ENCODE measurements around the gene KCTD12.
"Not testable (repeated sequence)": the region's sequence is repeated elsewhere in the genome, so short reads cannot be mapped to it uniquely, and the experiment has no call there.

The KCTD12 gene

GRCh38 chr13:76886292-76887075, at the start of gene KCTD12:
KCTD12 (minus strand) TSS chr13:76886405; CDS start chr13:76886148, 257 bp downstream.
- peak; percentile 80 for DNase-seq (ENCODE audit: low spot score)

- no peak for DNase-seq (ENCODE audit: low spot score)
Measured at GRCh38 chr13:76934671-76935070, 48.5 kb upstream of the KCTD12 start.

- no peak for DNase-seq (ENCODE audit: low spot score)
Measured at GRCh38 chr13:76932076-76932475, 45.9 kb upstream of the KCTD12 start.

- no peak for DNase-seq (ENCODE audit: low spot score)
Measured at GRCh38 chr13:76929851-76930374, 43.7 kb upstream of the KCTD12 start.

- DNase-seq (ENCODE audit: low spot score): no peak
Measured at GRCh38 chr13:76929320-76929719, 43.1 kb upstream of the KCTD12 start.

GRCh38 chr13:76928456-76928855, 42.3 kb upstream of the KCTD12 start:
- peak; percentile 10 for DNase-seq (ENCODE audit: low spot score)

GRCh38 chr13:76927955-76928354, 41.8 kb upstream of the KCTD12 start:
- no peak for DNase-seq (ENCODE audit: low spot score)

- peak; percentile 60 for DNase-seq (ENCODE audit: low spot score)
Measured at GRCh38 chr13:76925115-76925514, 38.9 kb upstream of the KCTD12 start.

- DNase-seq (ENCODE audit: low spot score): no peak
Measured at GRCh38 chr13:76921516-76921915, 35.3 kb upstream of the KCTD12 start.

- DNase-seq (ENCODE audit: low spot score): not testable (repeated sequence)
Measured at GRCh38 chr13:76917755-76918481, 31.7 kb upstream of the KCTD12 start.

GRCh38 chr13:76917095-76917494, 30.9 kb upstream of the KCTD12 start:
- DNase-seq (ENCODE audit: low spot score): no peak

GRCh38 chr13:76913898-76914297, 27.7 kb upstream of the KCTD12 start:
- no peak for DNase-seq (ENCODE audit: low spot score)

- no peak for DNase-seq (ENCODE audit: low spot score)
Measured at GRCh38 chr13:76912476-76912875, 26.3 kb upstream of the KCTD12 start.

- DNase-seq (ENCODE audit: low spot score): no peak
Measured at GRCh38 chr13:76904507-76904906, 18.3 kb upstream of the KCTD12 start.

GRCh38 chr13:76903544-76904162, 17.4 kb upstream of the KCTD12 start:
- DNase-seq (ENCODE audit: low spot score): peak; percentile 78

GRCh38 chr13:76899066-76899465, 12.9 kb upstream of the KCTD12 start:
- not testable (repeated sequence) for DNase-seq (ENCODE audit: low spot score)

GRCh38 chr13:76897171-76897570, 11.0 kb upstream of the KCTD12 start:
- DNase-seq (ENCODE audit: low spot score): not testable (repeated sequence)

GRCh38 chr13:76894401-76895110, 8.4 kb upstream of the KCTD12 start:
- DNase-seq (ENCODE audit: low spot score): peak; percentile 81

- DNase-seq (ENCODE audit: low spot score): peak; percentile 71
Measured at GRCh38 chr13:76892488-76892887, 6.3 kb upstream of the KCTD12 start.

GRCh38 chr13:76890021-76890420, 3.8 kb upstream of the KCTD12 start:
- peak; percentile 77 for DNase-seq (ENCODE audit: low spot score)

- DNase-seq (ENCODE audit: low spot score): peak; percentile 92
Measured at GRCh38 chr13:76889254-76889653, 3.0 kb upstream of the KCTD12 start.

GRCh38 chr13:76888421-76888820, 2.2 kb upstream of the KCTD12 start:
- DNase-seq (ENCODE audit: low spot score): no peak
